Activated CD4-positive, CD25-positive, alpha-beta regulatory T cell (primary cell): ENCODE results near the gene WBP1.
"Not testable (repeated sequence)": the region's sequence is repeated elsewhere in the genome, so short reads cannot be mapped to it uniquely, and the experiment has no call there.

Source experiments
- DNase-seq, 4 experiments: peaks; one replicate each; lab custom pipeline; 2025; lab: John Stamatoyannopoulos, UW

Gene WBP1

GRCh38 chr2:74482801-74483674, 24.8 kb downstream of the WBP1 start, which contains the start of the genes CCDC142 and TTC31:
CCDC142 (minus strand) TSS chr2:74482998; CDS start chr2:74482837, 161 bp downstream.
TTC31 (plus strand) TSS chr2:74483081; CDS start chr2:74483096, 15 bp downstream.
- peak; percentile 83 to 87 (median 85) for DNase-seq

- not testable (repeated sequence) for DNase-seq
Observed at GRCh38 chr2:74483675-74484164, 25.5 kb downstream of the WBP1 start.

- DNase-seq, result no peak
Observed at GRCh38 chr2:74486141-74486540, 27.9 kb downstream of the WBP1 start.

GRCh38 chr2:74488643-74489481, 30.6 kb downstream of the WBP1 start:
- no peak for DNase-seq

DNA sequence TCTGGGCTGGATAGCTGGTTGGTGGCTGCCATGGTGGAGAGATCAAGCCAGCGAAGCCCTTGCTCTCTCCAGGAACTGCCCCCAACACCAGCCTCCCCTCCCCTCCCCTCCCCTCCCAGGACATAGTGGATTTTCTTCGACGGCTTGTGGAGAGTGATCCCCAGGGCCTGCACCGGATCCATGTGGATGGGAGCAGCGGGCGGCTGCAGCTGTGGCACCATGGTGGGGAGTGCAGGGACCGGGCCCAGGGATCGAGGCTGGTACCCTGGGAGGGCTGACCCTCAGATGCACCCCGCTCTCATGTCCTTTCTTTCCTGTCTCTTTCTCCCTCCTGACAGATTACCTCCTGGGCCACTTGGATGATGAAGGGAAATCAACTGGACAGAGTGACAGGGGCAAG, 31.7 kb downstream of the WBP1 start:
- no peak for DNase-seq

- DNase-seq, result no peak
Observed at GRCh38 chr2:74491648-74492544, 33.7 kb downstream of the WBP1 start.

DNA sequence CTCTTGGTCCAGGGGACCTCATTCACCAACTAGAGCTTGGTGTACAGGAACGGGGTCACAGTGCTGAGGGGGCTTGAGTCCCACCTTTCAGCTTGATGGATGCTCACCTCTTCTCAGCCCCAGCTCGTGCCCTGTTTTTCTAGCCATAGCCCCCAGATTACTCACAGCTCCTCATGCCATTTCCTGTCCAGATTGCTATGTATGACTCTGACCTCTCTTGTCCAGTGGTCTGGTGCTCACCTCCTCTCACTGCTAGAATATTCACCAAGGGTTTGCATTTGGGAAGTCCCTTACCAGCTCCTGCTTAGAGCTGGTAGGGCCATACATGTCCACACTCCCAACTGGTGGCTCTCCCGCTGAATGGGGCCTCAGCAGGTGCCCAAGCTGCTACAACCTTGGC, 35.3 kb downstream of the WBP1 start:
- no peak for DNase-seq

DNA sequence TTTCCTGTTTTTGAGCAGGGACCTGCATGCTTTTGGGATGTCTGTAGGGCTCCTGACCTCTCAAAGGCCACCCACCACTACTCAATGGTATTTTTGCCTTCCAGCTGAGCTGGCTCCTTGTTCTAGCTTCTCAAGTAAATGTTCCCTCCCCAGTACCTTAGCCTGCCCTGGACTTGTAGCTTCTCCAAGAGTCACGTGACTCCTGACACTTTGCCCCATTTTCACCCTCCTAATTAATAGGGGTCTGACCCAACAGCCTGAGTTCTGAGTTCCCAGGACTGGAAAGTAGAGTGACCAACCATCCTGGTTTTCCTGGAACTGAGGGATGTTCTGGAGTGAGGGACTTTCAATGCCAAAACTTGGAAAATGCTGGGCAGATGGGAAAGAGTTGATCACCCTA, 37.2 kb downstream of the WBP1 start:
- no peak for DNase-seq

- no peak for DNase-seq
Observed at GRCh38 chr2:74496997-74497776, 38.9 kb downstream of the WBP1 start.

DNA sequence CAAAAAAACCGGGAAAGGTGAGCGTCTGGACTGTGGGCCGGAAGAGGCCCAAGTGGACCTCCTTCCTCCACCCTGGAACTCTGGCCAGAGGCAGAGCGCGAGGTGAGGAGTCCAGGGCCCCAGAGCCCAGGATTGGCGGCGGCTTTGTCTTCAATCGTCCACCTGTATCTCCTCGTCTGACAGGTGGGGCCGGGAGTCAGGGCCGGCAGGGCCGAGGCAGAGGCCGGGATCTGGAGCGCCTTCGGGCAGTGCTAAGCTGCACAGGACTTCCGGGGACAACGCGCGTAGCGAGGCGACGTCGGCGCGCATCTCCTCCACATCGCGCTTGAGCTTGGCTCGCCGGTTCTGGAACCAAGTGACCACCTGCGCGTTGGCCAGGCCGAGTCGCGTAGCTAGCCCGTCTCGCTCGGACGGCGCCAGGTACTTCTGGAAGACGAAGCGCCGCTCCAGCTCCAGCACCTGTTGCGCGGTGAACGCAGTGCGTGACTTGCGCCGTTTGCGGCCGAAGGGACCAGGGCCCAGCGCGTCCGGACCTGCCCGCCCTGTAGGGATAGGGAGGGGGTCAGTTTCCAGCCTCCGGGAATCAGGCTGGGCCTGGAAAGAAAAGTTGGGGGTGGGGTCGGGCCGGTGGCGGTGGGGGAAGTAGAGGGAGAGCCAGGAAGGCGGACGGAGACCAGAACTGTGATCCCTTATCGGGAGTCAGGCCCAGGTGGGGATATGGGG, 39.7 kb downstream of the WBP1 start:
- DNase-seq, result no peak

GRCh38 chr2:74498500-74499266, 40.4 kb downstream of the WBP1 start:
- DNase-seq, result no peak

DNA sequence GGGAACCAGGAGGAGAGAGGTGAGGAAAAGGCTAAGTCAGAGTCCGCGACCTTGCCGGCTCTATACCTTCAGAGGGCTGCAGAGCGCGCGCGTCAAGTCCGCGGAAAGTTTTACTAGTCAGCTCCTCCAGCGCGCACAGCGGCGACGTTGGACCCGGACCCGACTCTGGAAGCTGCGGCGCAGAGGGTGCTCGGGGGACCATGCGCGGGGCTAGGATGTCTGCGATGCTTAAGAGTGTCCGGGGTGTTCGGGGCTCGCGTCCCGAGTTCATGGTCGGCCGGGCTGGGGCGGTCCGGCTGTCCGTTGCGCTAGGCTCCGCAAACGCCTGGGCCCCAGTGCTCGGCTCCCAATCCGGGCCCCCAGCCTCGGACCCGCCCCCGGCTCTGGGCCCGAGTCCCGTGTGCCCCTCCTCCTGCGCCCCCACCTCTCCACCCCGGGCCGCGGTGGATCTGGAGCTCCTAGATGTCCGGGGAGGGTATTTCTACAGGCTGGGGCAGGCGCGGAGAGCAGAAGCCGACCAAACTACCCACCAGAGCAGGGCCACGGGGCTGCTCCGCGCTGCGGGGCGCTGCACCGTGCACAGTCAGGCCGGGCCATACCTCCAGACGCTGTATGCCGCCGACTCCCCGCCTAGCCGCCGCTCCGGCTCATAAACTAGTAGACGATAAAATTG, 41.2 kb downstream of the WBP1 start, which contains the start of gene LBX2:
Gene LBX2, minus strand, starts transcription at position 337 of the 673 bp plus-strand sequence. Its CDS starts 66 bp downstream, at position 271.
- no peak for DNase-seq

GRCh38 chr2:74499940-74500577, 41.8 kb downstream of the WBP1 start:
- DNase-seq, result no peak

DNA sequence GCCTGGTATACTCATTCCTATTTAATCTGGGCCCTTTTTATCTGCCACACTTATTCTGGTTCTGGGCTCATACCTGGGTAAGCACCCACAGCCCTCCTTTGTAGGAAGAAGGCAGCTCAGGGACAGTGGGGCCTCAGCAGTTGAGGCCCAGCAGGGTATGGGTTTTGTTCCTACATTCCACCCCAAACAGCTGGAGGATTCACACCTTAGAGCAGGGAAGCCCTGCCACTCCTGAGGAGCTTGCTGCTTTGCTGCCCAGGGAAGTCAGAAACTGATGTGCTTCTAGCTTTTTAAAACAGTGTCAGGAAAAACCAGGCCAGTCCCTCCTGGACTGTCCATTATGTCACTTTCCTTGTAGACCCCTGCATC, 42.3 kb downstream of the WBP1 start:
- DNase-seq, result no peak

DNA sequence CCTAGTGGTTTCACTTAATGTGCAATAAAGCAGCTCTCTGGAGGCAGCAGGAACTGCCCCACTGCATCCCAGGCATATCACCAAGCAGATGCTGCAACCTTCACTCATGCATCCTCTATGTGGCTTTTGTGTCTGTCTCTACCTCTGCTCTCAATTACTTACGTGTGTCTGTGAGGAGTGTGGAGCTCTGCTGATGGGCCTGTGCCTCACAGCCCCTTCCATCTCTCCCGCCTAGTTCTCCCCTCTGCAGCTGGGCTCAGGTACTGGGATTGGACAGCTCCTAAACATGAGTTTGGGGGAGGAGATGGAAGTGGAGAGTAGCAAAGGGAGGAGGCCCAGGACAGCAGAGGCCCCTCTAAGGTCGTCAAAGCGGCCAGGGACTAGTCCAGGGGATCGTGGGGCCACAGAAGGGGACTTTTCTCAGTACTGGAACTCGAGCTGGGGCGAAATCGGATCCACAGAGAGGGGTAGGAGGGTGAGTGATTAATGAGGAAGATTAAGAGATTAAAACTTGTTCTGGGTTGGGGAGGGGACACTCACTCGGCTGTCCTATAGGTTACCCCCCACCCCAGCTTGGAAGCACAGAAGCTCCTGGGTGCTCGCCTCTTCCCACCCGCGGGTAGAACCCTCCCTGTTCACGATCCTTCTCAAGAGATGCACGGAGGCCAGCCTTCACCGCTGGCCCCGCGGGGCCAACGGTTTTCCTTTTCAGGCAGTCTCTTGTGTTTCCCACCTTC, 43.3 kb downstream of the WBP1 start:
- no peak for DNase-seq

- DNase-seq, result no peak
Observed at GRCh38 chr2:74502147-74502719, 44.0 kb downstream of the WBP1 start.
